ENCODE data around the gene MED13. TPM values are rescaled to one million over a fixed set of nuclear protein-coding genes. Genes with fewer than 3 reads are reported as not detected.

Gene MED13
- total and polyA plus RNA-seq, 4 donors: 6.6 to 64.0 (median 26.0) TPM

GRCh38 chr17:62098623-62099231 is 33.6 kb upstream of the MED13 start (continued):
- TF ChIP-seq REST (IDR thresholded peaks at IDR 0.05) (no peak), ATF3 (IDR thresholded peaks at IDR 0.05) (no peak), YY1 (IDR thresholded peaks at IDR 0.05) (no peak)

- H3K4me1 ChIP-seq (ENCODE audit: control insufficient read depth in 4 of 4, insufficient read depth in 4 of 4, low read length in 3 of 4): peaks cover 8 to 37% (median 32%) of the 10 kb centered on the region in 4 donors
- no peaks in the 10 kb centered on the region for H3K36me3 ChIP-seq (ENCODE audit: control insufficient read depth in 4 of 4, insufficient read depth in 3 of 4, low read depth in 1 of 4, low read length in 3 of 4)
- no peak overlapping the region for H3K27ac ChIP-seq (ENCODE audit: low read depth in 1 of 2, low read length in 2 of 2)
- H3K9me3 ChIP-seq (ENCODE audit: control insufficient read depth in 4 of 4, low read length in 3 of 4): no peaks in the 10 kb centered on the region
- H3K4me3 ChIP-seq (ENCODE audit: low read depth in 1 of 3, low read length in 3 of 3): no peak overlapping the region
- no peaks in the 10 kb centered on the region for H3K27me3 ChIP-seq (ENCODE audit: control insufficient read depth in 4 of 4, insufficient read depth in 4 of 4, low read length in 3 of 4)
- TF ChIP-seq EGR1 (IDR thresholded peaks at IDR 0.05; ENCODE audit: low read depth in 2 of 2) (no peak), ATF3 (IDR thresholded peaks at IDR 0.05) (no peak), CTCF (IDR thresholded peaks at IDR 0.05; ENCODE audit: low read depth, low read length, missing input control) (no peak), TAF1 (conservative IDR thresholded peaks at IDR 0.05) (no peak), HNF4G (IDR thresholded peaks at IDR 0.05) (no peak)
- 74% methylated on average over 3 of the region's 3 CpGs for WGBS
- H3K9ac ChIP-seq (ENCODE audit: low read depth in 1 of 2, low read length in 2 of 2): no peak overlapping the region
- no peak for DNase-seq (ENCODE audit: low spot score)
These were observed 31.3 kb upstream of the MED13 start for GRCh38 chr17:62096401-62096670.

- H3K27ac ChIP-seq (ENCODE audit: low read depth in 1 of 2, low read length in 2 of 2): peak overlapping the region; percentile 73 to 76
- no peaks in the 10 kb centered on the region for H3K9me3 ChIP-seq (ENCODE audit: control insufficient read depth in 4 of 4, low read length in 3 of 4)
- peak overlapping the region in 1 of 2 donors; percentile 40 for H3K9ac ChIP-seq (ENCODE audit: low read depth in 1 of 2, low read length in 2 of 2)
- no peaks in the 10 kb centered on the region for H3K36me3 ChIP-seq (ENCODE audit: control insufficient read depth in 4 of 4, insufficient read depth in 3 of 4, low read depth in 1 of 4, low read length in 3 of 4)
- H3K27me3 ChIP-seq (ENCODE audit: control insufficient read depth in 4 of 4, insufficient read depth in 4 of 4, low read length in 3 of 4): no peaks in the 10 kb centered on the region
- TF ChIP-seq SP1 (IDR thresholded peaks at IDR 0.05): peak; percentile 47
- no peak for TF ChIP-seq ATF3 (IDR thresholded peaks at IDR 0.05)
- TF ChIP-seq YY1 (IDR thresholded peaks at IDR 0.05): peak; percentile 43
- TF ChIP-seq HNF4A (conservative IDR thresholded peaks at IDR 0.05): peak in 1 of 2 donors; percentile 54
- TF ChIP-seq GABPA (IDR thresholded peaks at IDR 0.05 in 1 of 2, conservative IDR thresholded peaks at IDR 0.05 in 1 of 2): no peak
- no peak for TF ChIP-seq NR2F2 (IDR thresholded peaks at IDR 0.05)
- no peak for DNase-seq (ENCODE audit: low spot score)
- no peak overlapping the region for H3K4me3 ChIP-seq (ENCODE audit: low read depth in 1 of 3, low read length in 3 of 3)
- 10% methylated on average over 2 of the region's 2 CpGs for WGBS
- peaks cover 8 to 58% (median 51%) of the 10 kb centered on the region in 4 donors for H3K4me1 ChIP-seq (ENCODE audit: control insufficient read depth in 4 of 4, insufficient read depth in 4 of 4, low read length in 3 of 4)
These were observed 29.1 kb upstream of the MED13 start for GRCh38 chr17:62094175-62094574.

Measured in liver (tissue), 9 donors.